ENCODE measurements around the gene GRIK4. TPM values are rescaled to one million over a fixed set of nuclear protein-coding genes. Genes with fewer than 3 reads are reported as not detected.

The GRIK4 gene
- total and polyA plus RNA-seq, 2 donors from 2014 or later, result 0.25 TPM; not detected in 1

GRCh38 chr11:120912504-120912903 lies 401.0 kb downstream of the GRIK4 start:
- no peak overlapping the region for H3K4me3 ChIP-seq (ENCODE audit: low read length in 3 of 3)
- intact Hi-C loops (cut with DNase I), result no loop called here

GRCh38 chr11:120912915-120913314 lies 401.4 kb downstream of the GRIK4 start:
- no peak overlapping the region for H3K27ac ChIP-seq (ENCODE audit: low read depth in 2 of 2, low read length in 2 of 2)
- H3K4me1 ChIP-seq (ENCODE audit: control insufficient read depth in 2 of 3, insufficient read depth in 2 of 3, low read depth in 1 of 3, low read length in 3 of 3), result peaks cover 0 to 6% (median 4%) of the 10 kb centered on the region in 3 donors
- intact Hi-C loops (cut with DNase I), result no loop called here
- H3K27me3 ChIP-seq (ENCODE audit: control insufficient read depth, insufficient read depth, low read length), result no peaks in the 10 kb centered on the region
- H3K36me3 ChIP-seq (ENCODE audit: control insufficient read depth in 2 of 3, insufficient read depth in 3 of 3, low read length in 3 of 3), result no peaks in the 10 kb centered on the region
- no peaks in the 10 kb centered on the region for H3K9me3 ChIP-seq (ENCODE audit: control insufficient read depth in 2 of 3, insufficient read depth in 1 of 3, low read length in 3 of 3)
- TF ChIP-seq CTCF (IDR thresholded peaks at IDR 0.05; ENCODE audit: borderline replicate concordance, extremely low read depth, insufficient read depth), result no peak
- FAIRE-seq (no peak), DNase-seq (no peak)
- no peak overlapping the region for H3K4me3 ChIP-seq (ENCODE audit: low read length in 3 of 3)
- no peak overlapping the region for H3K9ac ChIP-seq (ENCODE audit: low read length in 3 of 3)

More at GRCh38 chr11:120912504-120912903, 401.0 kb downstream of the GRIK4 start:
- Histone ChIP-seq H3K4me1 (ENCODE audit: control insufficient read depth in 2 of 3, insufficient read depth in 2 of 3, low read depth in 1 of 3, low read length in 3 of 3) (peaks cover 0 to 6% (median 4%) of the 10 kb centered on the region in 3 donors), H3K27me3 (ENCODE audit: control insufficient read depth, insufficient read depth, low read length) (no peaks in the 10 kb centered on the region), H3K36me3 (ENCODE audit: control insufficient read depth in 2 of 3, insufficient read depth in 3 of 3, low read length in 3 of 3) (no peaks in the 10 kb centered on the region), H3K9ac (ENCODE audit: low read length in 3 of 3) (no peak overlapping the region), H3K9me3 (ENCODE audit: control insufficient read depth in 2 of 3, insufficient read depth in 1 of 3, low read length in 3 of 3) (no peaks in the 10 kb centered on the region), H3K27ac (ENCODE audit: low read depth in 2 of 2, low read length in 2 of 2) (no peak overlapping the region)
- FAIRE-seq (no peak), DNase-seq (peak in 2 of 5 donors; percentile 63 to 73)
- TF ChIP-seq CTCF (IDR thresholded peaks at IDR 0.05; ENCODE audit: borderline replicate concordance, extremely low read depth, insufficient read depth), result peak; percentile 22

GRCh38 chr11:120914021-120914420 lies 402.5 kb downstream of the GRIK4 start:
- no peak for DNase-seq
- intact Hi-C loops (cut with DNase I), result no loop called here

More at GRCh38 chr11:120914021-120914420, 402.5 kb downstream of the GRIK4 start:
- no peaks in the 10 kb centered on the region for H3K9me3 ChIP-seq (ENCODE audit: control insufficient read depth in 2 of 3, insufficient read depth in 1 of 3, low read length in 3 of 3)
- H3K4me3 ChIP-seq (ENCODE audit: low read length in 3 of 3), result no peak overlapping the region
- H3K36me3 ChIP-seq (ENCODE audit: control insufficient read depth in 2 of 3, insufficient read depth in 3 of 3, low read length in 3 of 3), result no peaks in the 10 kb centered on the region
- no peak overlapping the region for H3K27ac ChIP-seq (ENCODE audit: low read depth in 2 of 2, low read length in 2 of 2)
- H3K9ac ChIP-seq (ENCODE audit: low read length in 3 of 3), result no peak overlapping the region
- no peak for TF ChIP-seq CTCF (IDR thresholded peaks at IDR 0.05; ENCODE audit: borderline replicate concordance, extremely low read depth, insufficient read depth)
- H3K27me3 ChIP-seq (ENCODE audit: control insufficient read depth, insufficient read depth, low read length), result no peaks in the 10 kb centered on the region
- no peaks in the 10 kb centered on the region for H3K4me1 ChIP-seq (ENCODE audit: control insufficient read depth in 2 of 3, insufficient read depth in 2 of 3, low read depth in 1 of 3, low read length in 3 of 3)
- no peak for FAIRE-seq

Measured in kidney (tissue), 14 donors.